Naive thymus-derived CD4-positive, alpha-beta T cell (primary cell): ENCODE results near the gene TEKTIP1. TPM values are rescaled to one million over a fixed set of nuclear protein-coding genes. Genes with fewer than 3 reads are reported as not detected.
A peak's percentile ranks its signal among the peaks of the same experiment; 100 is the strongest.

ENCODE experiments used
- ATAC-seq: fragments of 150-1000 bp; cut with Tn5 transposase; 2 replicates; pipeline ENCODE4 v1.10.0; 2021; ENCODE audit warnings: mild to moderate bottlenecking, moderate library complexity
- CTCF ChIA-PET: fragments of 350-600 bp; sonication (Branson Sonifier 250); formaldehyde crosslinking; loops from one replicate; lab custom pipeline; 2021; ENCODE audit warnings: antibody characterized with exemption; lab: Charles Lee
- POLR2A ChIA-PET: fragments of 350-600 bp; sonication (Branson Sonifier 250); formaldehyde crosslinking; loops from one replicate; lab custom pipeline; 2021; ENCODE audit warnings: antibody characterized with exemption, inconsistent platforms; lab: Charles Lee
- DNase-seq, 9 donors: peaks; one replicate each; pipeline versions ENCODE4 v3.0.0 to v3.0.0-alpha.2; 2020 to 2022; ENCODE audit warnings: mixed read lengths in 1 of 9
- H3K27ac ChIP-seq: one replicate; pipeline ENCODE4 v1.7.0; 2013; ENCODE audit warnings: mild to moderate bottlenecking, low read depth, low read length, moderate library complexity
- H3K27me3 ChIP-seq, 2 donors: one replicate each; pipeline ENCODE4 v1.7.0; 2013; ENCODE audit warnings: low read length in 2 of 2, mild to moderate bottlenecking in 2 of 2, moderate library complexity in 2 of 2; ENCODE audit not compliant: control insufficient read depth in 2 of 2, insufficient read depth in 2 of 2
- H3K36me3 ChIP-seq, 3 experiments: 1 replicate in 2 of 3; 2 replicates in 1 of 3; pipeline ENCODE4 v1.7.0; 2013; ENCODE audit warnings: low read length in 3 of 3, mild to moderate bottlenecking in 3 of 3, moderate library complexity in 1 of 3; ENCODE audit not compliant: insufficient read depth in 3 of 3, control insufficient read depth in 2 of 3
- H3K4me1 ChIP-seq, 2 donors: one replicate each; pipeline ENCODE4 v1.7.0; 2013; ENCODE audit warnings: low read length in 2 of 2, mild to moderate bottlenecking in 2 of 2, moderate library complexity in 1 of 2; ENCODE audit not compliant: control insufficient read depth in 2 of 2, insufficient read depth in 2 of 2
- H3K4me3 ChIP-seq: 2 replicates; pipeline ENCODE4 v1.7.0; 2013; ENCODE audit warnings: mild to moderate bottlenecking, low read length
- H3K9me3 ChIP-seq, 3 experiments: 1 replicate in 2 of 3; 2 replicates in 1 of 3; pipeline ENCODE4 v1.7.0; 2013; ENCODE audit warnings: low read length in 3 of 3; ENCODE audit not compliant: control insufficient read depth in 2 of 3
- H3K27ac Mint-ChIP-seq, 9 donors: one replicate each; pipeline ENCODE4 v1.8.0; 2020 to 2022; ENCODE audit warnings: mixed read lengths in 9 of 9, mild to moderate bottlenecking in 8 of 9, moderate library complexity in 5 of 9, inconsistent platforms in 2 of 9
- H3K27me3 Mint-ChIP-seq, 5 donors: one replicate each; pipeline ENCODE4 v1.8.0; 2021 to 2022; ENCODE audit warnings: mixed read lengths in 5 of 5, mild to moderate bottlenecking in 1 of 5
- H3K36me3 Mint-ChIP-seq, 5 donors: one replicate each; pipeline ENCODE4 v1.8.0; 2020 to 2022; ENCODE audit warnings: mixed read lengths in 5 of 5, mild to moderate bottlenecking in 3 of 5, inconsistent platforms in 1 of 5
- H3K4me1 Mint-ChIP-seq, 7 donors: one replicate each; pipeline ENCODE4 v1.8.0; 2020 to 2022; ENCODE audit warnings: mixed read lengths in 7 of 7, mild to moderate bottlenecking in 3 of 7, inconsistent platforms in 1 of 7
- H3K4me3 Mint-ChIP-seq, 10 donors: one replicate each; pipeline ENCODE4 v1.8.0; 2020 to 2022; ENCODE audit warnings: mild to moderate bottlenecking in 10 of 10, mixed read lengths in 10 of 10, moderate library complexity in 6 of 10, inconsistent platforms in 2 of 10
- H3K9me3 Mint-ChIP-seq, 11 donors: one replicate each; pipeline ENCODE4 v1.8.0; 2020 to 2022; ENCODE audit warnings: mixed read lengths in 11 of 11, mild to moderate bottlenecking in 4 of 11, inconsistent platforms in 1 of 11, moderate library complexity in 1 of 11
- intact Hi-C, 2 donors: fragments of 100-400 bp; cut with micrococcal nuclease; formaldehyde crosslinking; loops; one replicate each; pipeline ENCODE4 v1.15.1; 2023
- polyA plus RNA-seq, 2 donors: library from polyadenylated mRNA; unstranded; fragments of 300-500 nt; fragmentation: Illumina TruSeq; gene quantifications; one replicate each; pipeline ENCODE4 v1.2.3, GENCODE V29; 2021
- total RNA-seq, 6 experiments: library from RNA in 5 of 6; stranded (reverse) in 5 of 6; gene quantifications; 1 replicate in 5 of 6; 2 replicates in 1 of 6; pipeline ENCODE4 v1.2.3 and lab custom pipeline; 2021 to 2026

TEKTIP1 gene
- total and polyA plus RNA-seq, 7 experiments from 2014 or later: 5.6 to 11.5 (median 10.6) TPM; not detected in 2

GRCh38 chr19:3516675-3517207 is 22.2 kb upstream of the TEKTIP1 start:
- peak overlapping the region in 6 of 9 donors; percentile 32 to 90 (median 82) for H3K27ac Mint-ChIP-seq
- no peaks in the 10 kb centered on the region for H3K9me3 Mint-ChIP-seq
- no peaks in the 10 kb centered on the region for H3K27me3 Mint-ChIP-seq
- peak overlapping the region in 4 of 10 donors; percentile 21 to 58 (median 34) for H3K4me3 Mint-ChIP-seq
- peak; percentile 73 for ATAC-seq
- Histone ChIP-seq H3K27me3 (no peaks in the 10 kb centered on the region), H3K36me3 (peaks cover 0 to 25% (median 0%) of the 10 kb centered on the region in 3 experiments), H3K27ac (peak overlapping the region; percentile 27), H3K4me3 (no peak overlapping the region), H3K9me3 (no peaks in the 10 kb centered on the region), H3K4me1 (peaks cover 7 to 11% of the 10 kb centered on the region in 2 donors)
- POLR2A ChIA-PET: interaction anchor here (0.5 to 0.6 kb wide), 2 partner anchors 814 to 969 kb away, joined by 3 read pairs; no protein-coding TSS in a partner anchor
- CTCF ChIA-PET: interaction anchor here (1.1 kb wide), 2 partner anchors 29 to 212 kb away, joined by 4 read pairs; no protein-coding TSS in a partner anchor
- H3K4me1 Mint-ChIP-seq: peaks cover 16 to 58% (median 38%) of the 10 kb centered on the region in 7 donors
- intact Hi-C loops: no loop called here
- peaks cover 0 to 6% (median 4%) of the 10 kb centered on the region in 5 donors for H3K36me3 Mint-ChIP-seq
- DNase-seq: peak in 7 of 9 donors; percentile 37 to 72 (median 63)

DNA sequence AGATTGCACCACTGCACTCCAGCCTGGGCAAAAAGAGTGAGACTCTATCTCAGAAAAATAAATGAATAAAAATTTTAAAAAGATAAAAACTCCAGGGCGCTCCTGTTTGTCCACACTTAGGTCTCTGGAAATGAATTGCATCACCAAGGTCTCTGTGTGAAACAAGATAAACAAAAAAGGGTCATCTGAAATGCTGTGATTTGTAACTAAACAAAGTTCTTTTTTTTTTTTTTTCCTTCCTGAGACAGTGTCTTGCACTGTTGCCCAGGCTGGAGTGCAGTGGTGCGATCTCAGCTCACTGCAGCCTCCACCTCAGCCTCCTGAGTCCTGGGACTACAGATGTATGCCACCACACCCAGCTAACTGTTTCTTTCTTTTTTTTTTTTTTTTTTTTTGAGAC is 21.3 kb upstream of the TEKTIP1 start:
- H3K27ac Mint-ChIP-seq: no peak overlapping the region
- no peaks in the 10 kb centered on the region for H3K9me3 ChIP-seq
- peaks cover 16 to 55% (median 36%) of the 10 kb centered on the region in 7 donors for H3K4me1 Mint-ChIP-seq
- no peaks in the 10 kb centered on the region for H3K9me3 Mint-ChIP-seq
- ATAC-seq (no peak), DNase-seq (no peak)
- CTCF ChIA-PET: interaction anchor here (1.1 kb wide), 1 partner anchor 213 kb away, joined by 4 read pairs; no protein-coding TSS in a partner anchor
- H3K36me3 Mint-ChIP-seq: peaks cover 0 to 7% (median 4%) of the 10 kb centered on the region in 5 donors
- H3K4me1 ChIP-seq: peaks cover 7 to 11% of the 10 kb centered on the region in 2 donors
- no peaks in the 10 kb centered on the region for H3K27me3 Mint-ChIP-seq
- POLR2A ChIA-PET: interaction anchor here (0.7 kb wide), 1 partner anchor 1651 kb away, joined by 4 read pairs; no protein-coding TSS in a partner anchor
- H3K36me3 ChIP-seq: peaks cover 0 to 30% (median 0%) of the 10 kb centered on the region in 3 experiments
- intact Hi-C loops: no loop called here
- H3K4me3 Mint-ChIP-seq: no peak overlapping the region
- H3K27ac ChIP-seq: no peak overlapping the region
- no peak overlapping the region for H3K4me3 ChIP-seq
- H3K27me3 ChIP-seq: no peaks in the 10 kb centered on the region

- POLR2A ChIA-PET: interaction anchor here (0.7 kb wide), 1 partner anchor 1652 kb away, joined by 4 read pairs; no protein-coding TSS in a partner anchor
- no peak for DNase-seq
- Histone ChIP-seq H3K4me1 (peaks cover 7 to 11% of the 10 kb centered on the region in 2 donors), H3K27me3 (no peaks in the 10 kb centered on the region), H3K9me3 (no peaks in the 10 kb centered on the region), H3K4me3 (no peak overlapping the region), H3K27ac (no peak overlapping the region), H3K36me3 (peaks cover 0 to 36% (median under 1%) of the 10 kb centered on the region in 3 experiments)
- Mint-ChIP-seq H3K4me1 (peaks cover 16 to 53% (median 35%) of the 10 kb centered on the region in 7 donors), H3K9me3 (no peaks in the 10 kb centered on the region), H3K4me3 (no peak overlapping the region), H3K27ac (peak overlapping the region in 2 of 9 donors; percentile 8 to 30), H3K36me3 (peaks cover 0 to 7% (median 4%) of the 10 kb centered on the region in 5 donors), H3K27me3 (no peaks in the 10 kb centered on the region)
- no peak for ATAC-seq
- intact Hi-C loops: no loop called here
- CTCF ChIA-PET: no interaction called here
Measured at GRCh38 chr19:3518255-3518654, 20.7 kb upstream of the TEKTIP1 start.

- H3K36me3 ChIP-seq: peaks cover 0 to 40% (median 4%) of the 10 kb centered on the region in 3 experiments
- H3K27ac ChIP-seq: no peak overlapping the region
- CTCF ChIA-PET: no interaction called here
- H3K27me3 ChIP-seq: no peaks in the 10 kb centered on the region
- no peak for ATAC-seq
- DNase-seq: no peak
- H3K36me3 Mint-ChIP-seq: peaks cover 0 to 7% (median 4%) of the 10 kb centered on the region in 5 donors
- H3K9me3 Mint-ChIP-seq: no peaks in the 10 kb centered on the region
- H3K4me1 ChIP-seq: peaks cover 7 to 11% of the 10 kb centered on the region in 2 donors
- POLR2A ChIA-PET: no interaction called here
- no peaks in the 10 kb centered on the region for H3K9me3 ChIP-seq
- peaks cover 16 to 51% (median 34%) of the 10 kb centered on the region in 7 donors for H3K4me1 Mint-ChIP-seq
- H3K27me3 Mint-ChIP-seq: no peaks in the 10 kb centered on the region
- intact Hi-C loops: no loop called here
- peak overlapping the region in 2 of 9 donors; percentile 8 to 30 for H3K27ac Mint-ChIP-seq
- H3K4me3 ChIP-seq: no peak overlapping the region
- no peak overlapping the region for H3K4me3 Mint-ChIP-seq
Measured at GRCh38 chr19:3518659-3519058, 20.3 kb upstream of the TEKTIP1 start.

DNA sequence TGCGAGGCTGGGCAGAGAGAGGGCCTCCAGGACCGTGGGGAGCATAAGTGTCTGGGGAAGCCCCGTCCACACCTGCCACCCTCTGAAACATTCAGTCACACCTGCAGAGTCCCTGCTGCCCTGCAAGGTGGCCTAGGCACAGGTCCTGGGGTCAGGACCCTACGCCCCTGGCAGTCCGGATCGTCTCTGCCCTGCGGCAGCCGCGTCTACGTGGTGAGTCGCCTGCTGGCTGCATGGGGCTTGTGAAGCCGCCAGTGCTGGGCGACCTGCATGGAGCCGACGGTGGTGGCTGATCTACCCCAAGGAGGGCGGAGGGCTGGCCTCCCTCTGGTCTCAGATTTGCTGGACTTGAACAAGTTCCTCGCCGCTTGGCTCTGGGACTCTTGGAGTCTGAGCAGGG is 19.8 kb upstream of the TEKTIP1 start:
- Mint-ChIP-seq H3K27me3 (no peaks in the 10 kb centered on the region), H3K27ac (no peak overlapping the region), H3K4me1 (peaks cover 16 to 47% (median 29%) of the 10 kb centered on the region in 7 donors), H3K36me3 (peaks cover 0 to 10% (median 4%) of the 10 kb centered on the region in 5 donors), H3K9me3 (no peaks in the 10 kb centered on the region), H3K4me3 (no peak overlapping the region)
- intact Hi-C loops: no loop called here
- Histone ChIP-seq H3K27me3 (no peaks in the 10 kb centered on the region), H3K4me1 (peaks cover 7 to 11% of the 10 kb centered on the region in 2 donors), H3K4me3 (no peak overlapping the region), H3K36me3 (peaks cover 0 to 45% (median 6%) of the 10 kb centered on the region in 3 experiments), H3K27ac (no peak overlapping the region), H3K9me3 (no peaks in the 10 kb centered on the region)
- ChIA-PET CTCF (no interaction called here), POLR2A (interaction anchor here (0.6 kb wide), 1 partner anchor 226 kb away, joined by 3 read pairs; no protein-coding TSS in a partner anchor)
- no peak for DNase-seq
- ATAC-seq: no peak

- intact Hi-C loops: no loop called here
- no peaks in the 10 kb centered on the region for H3K9me3 ChIP-seq
- POLR2A ChIA-PET: no interaction called here
- Mint-ChIP-seq H3K36me3 (peaks cover 0 to 14% (median 8%) of the 10 kb centered on the region in 5 donors), H3K4me3 (no peak overlapping the region), H3K4me1 (peaks cover 13 to 36% (median 20%) of the 10 kb centered on the region in 7 donors), H3K27me3 (no peaks in the 10 kb centered on the region), H3K27ac (peak overlapping the region in 1 of 9 donors; percentile 3), H3K9me3 (no peaks in the 10 kb centered on the region)
- H3K4me3 ChIP-seq: no peak overlapping the region
- no peaks in the 10 kb centered on the region for H3K27me3 ChIP-seq
- no peak for DNase-seq
- H3K27ac ChIP-seq: no peak overlapping the region
- CTCF ChIA-PET: no interaction called here
- peaks cover 0 to 56% (median 6%) of the 10 kb centered on the region in 3 experiments for H3K36me3 ChIP-seq
- ATAC-seq: peak; percentile 35
- H3K4me1 ChIP-seq: peaks cover 7 to 11% of the 10 kb centered on the region in 2 donors
Measured at GRCh38 chr19:3520166-3521103, 18.5 kb upstream of the TEKTIP1 start.
